Measurements from ENCODE around the gene CUX1. TPM values are rescaled to one million over a fixed set of nuclear protein-coding genes. Genes with fewer than 3 reads are reported as not detected.

CUX1 gene
- total RNA-seq, 4 donors from 2014 or later: 40.0 to 55.9 (median 47.3) TPM

DNA sequence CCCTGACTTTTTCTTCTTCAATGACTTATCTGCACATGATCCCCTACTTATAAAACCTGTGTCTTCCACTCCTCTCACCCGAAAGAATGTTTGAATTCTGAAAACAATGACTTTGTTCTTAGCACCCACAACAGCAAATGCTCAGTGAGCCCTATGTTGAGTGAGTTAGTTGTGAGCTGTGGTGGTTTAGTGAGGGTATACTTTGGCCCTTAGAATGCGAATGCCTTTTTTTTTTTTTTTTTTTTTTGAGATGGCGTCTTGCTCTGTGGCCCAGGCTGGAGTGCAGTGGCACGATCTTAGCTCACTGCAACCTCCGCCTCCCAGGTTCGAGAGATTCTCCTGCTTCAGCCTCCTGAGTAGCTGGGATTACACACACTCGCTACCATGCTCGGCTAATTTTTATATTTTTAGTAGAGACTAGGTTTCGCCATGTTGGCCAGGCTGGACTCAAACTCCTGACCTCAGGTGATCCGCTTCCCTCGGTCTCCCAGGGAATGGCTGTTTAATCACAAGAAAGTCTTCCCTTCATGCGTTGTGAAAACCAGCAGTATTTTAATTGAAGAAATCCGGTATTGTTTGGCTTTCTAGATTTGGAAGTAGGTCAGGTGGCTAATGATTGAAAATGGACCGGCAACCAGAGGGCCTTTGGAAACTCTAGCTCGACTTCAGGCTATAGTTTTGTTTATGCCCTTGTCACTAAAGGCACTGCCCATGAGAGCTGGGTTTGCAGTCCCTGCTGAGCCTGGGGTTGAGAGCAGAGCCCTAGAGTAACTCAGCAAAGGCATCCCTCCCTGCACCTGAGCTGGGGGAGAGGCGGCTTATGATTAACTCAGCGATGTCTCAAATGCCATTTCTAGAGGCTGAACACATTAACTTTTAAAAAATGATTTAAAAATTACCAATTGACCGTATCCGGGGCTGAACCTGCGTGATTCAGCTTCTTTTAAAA lies 41.3 kb downstream of the CUX1 start:
- intact Hi-C loops (cut with DNase I): no loop called here
- H3K4me3 ChIP-seq: no peak overlapping the region
- TF ChIP-seq POLR2A (IDR thresholded peaks at IDR 0.05) (no peak), CTCF (IDR thresholded peaks at IDR 0.05) (no peak)
- H3K9me3 ChIP-seq: no peaks in the 10 kb centered on the region
- WGBS, 2 donors: 82 to 83% methylated on average over 19 to 20 of the region's 20 CpGs
- peaks cover 0 to 55% (median 27%) of the 10 kb centered on the region in 3 donors for H3K4me1 ChIP-seq
- no peaks in the 10 kb centered on the region for H3K36me3 ChIP-seq
- no peak for DNase-seq
- no peaks in the 10 kb centered on the region for H3K27me3 ChIP-seq
- H3K27ac ChIP-seq: peak overlapping the region in 3 of 4 donors; percentile 55 to 89 (median 66)

- Histone ChIP-seq H3K27ac (peak overlapping the region in 3 of 4 donors; percentile 55 to 71 (median 66)), H3K27me3 (no peaks in the 10 kb centered on the region), H3K4me3 (no peak overlapping the region), H3K36me3 (no peaks in the 10 kb centered on the region), H3K9me3 (no peaks in the 10 kb centered on the region), H3K4me1 (peaks cover 0 to 55% (median 27%) of the 10 kb centered on the region in 3 donors)
- intact Hi-C loops (cut with DNase I): no loop called here
- no peak for TF ChIP-seq CTCF (IDR thresholded peaks at IDR 0.05)
- WGBS, 2 donors: 40 to 44% methylated on average over 5 of the region's 5 CpGs
- no peak for DNase-seq
Measured at GRCh38 chr7:101859411-101860106, 42.1 kb downstream of the CUX1 start.

DNA sequence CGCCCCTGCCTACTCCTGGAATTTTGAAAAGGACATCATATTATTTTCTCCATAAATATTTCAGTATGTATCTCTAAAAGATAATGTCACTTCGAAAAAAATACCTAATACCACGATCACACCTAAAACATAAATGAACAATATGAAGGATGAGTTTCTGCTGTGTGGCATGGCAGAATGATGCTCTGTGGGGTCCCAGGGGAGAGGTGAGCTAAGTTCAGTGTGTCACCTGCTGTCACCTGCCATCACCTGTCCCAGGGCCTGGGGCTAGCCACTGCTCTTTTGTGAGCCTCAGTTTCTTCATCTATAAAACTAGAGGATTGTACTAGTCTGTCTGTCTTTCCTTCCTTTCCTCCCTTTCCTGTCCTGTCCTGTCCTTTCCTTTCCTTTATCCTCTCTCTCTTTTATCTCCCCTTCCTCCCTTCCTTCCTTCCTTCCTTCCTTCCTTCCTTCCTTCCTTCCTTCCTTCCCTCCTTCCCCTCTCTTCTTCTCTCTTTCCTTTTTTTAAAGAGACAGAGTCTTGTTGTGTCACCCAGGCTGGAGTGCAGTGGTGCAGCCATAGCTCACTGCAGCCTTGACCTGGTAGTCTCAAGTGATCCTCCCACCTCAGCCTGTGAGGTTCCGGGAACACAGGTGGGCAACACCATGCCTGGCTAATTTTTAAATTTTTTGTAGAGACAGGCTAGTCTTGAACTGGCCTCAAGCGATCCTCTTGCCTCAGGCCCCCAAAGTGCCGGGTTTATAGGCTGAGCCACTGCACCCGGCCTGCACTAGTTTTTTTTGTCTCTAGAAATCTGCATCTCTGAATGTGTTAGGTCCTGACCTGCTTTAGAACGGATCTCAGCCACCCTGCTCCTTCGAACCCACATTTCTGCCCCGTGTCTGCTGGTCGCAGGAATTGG lies 43.1 kb downstream of the CUX1 start:
- Histone ChIP-seq H3K4me3 (no peak overlapping the region), H3K36me3 (no peaks in the 10 kb centered on the region), H3K27ac (peak overlapping the region in 3 of 4 donors; percentile 25 to 66 (median 55)), H3K9me3 (no peaks in the 10 kb centered on the region), H3K4me1 (peaks cover 0 to 50% (median 27%) of the 10 kb centered on the region in 3 donors), H3K27me3 (no peaks in the 10 kb centered on the region)
- TF ChIP-seq CTCF (IDR thresholded peaks at IDR 0.05) (no peak), POLR2A (IDR thresholded peaks at IDR 0.05) (no peak)
- 91% methylated on average over 11 of the region's 11 CpGs for WGBS, 2 donors
- DNase-seq: no peak
- intact Hi-C loops (cut with DNase I): no loop called here

- 81 to 84% methylated on average over 7 of the region's 8 CpGs for WGBS, 2 donors
Measured at GRCh38 chr7:101861218-101861775, 43.9 kb downstream of the CUX1 start.

More at GRCh38 chr7:101861218-101861775, 43.9 kb downstream of the CUX1 start:
- Histone ChIP-seq H3K27ac (no peak overlapping the region), H3K36me3 (no peaks in the 10 kb centered on the region), H3K27me3 (no peaks in the 10 kb centered on the region), H3K4me3 (no peak overlapping the region), H3K9me3 (no peaks in the 10 kb centered on the region), H3K4me1 (peaks cover 0 to 42% (median 20%) of the 10 kb centered on the region in 3 donors)
- DNase-seq: no peak
- intact Hi-C loops (cut with DNase I): no loop called here
- TF ChIP-seq CTCF (IDR thresholded peaks at IDR 0.05) (no peak), POLR2A (IDR thresholded peaks at IDR 0.05) (no peak)

Data from esophagus squamous epithelium (tissue), 5 donors.